ENCODE results near the gene PDHA1. TPM values are rescaled to one million over a fixed set of nuclear protein-coding genes. Genes with fewer than 3 reads are reported as not detected.

PDHA1 gene
- total RNA-seq, 1 donor from 2014 or later: 147 TPM

GRCh38 chrX:19342331-19342906, 1.3 kb upstream of the PDHA1 start:
- TF ChIP-seq CTCF (conservative IDR thresholded peaks at IDR 0.05; ENCODE audit: low read depth, low read length): no peak
- no peak for DNase-seq (ENCODE audit: low read depth)
- no peak overlapping the region for H3K4me3 ChIP-seq (ENCODE audit: low read depth, low read length)

DNA sequence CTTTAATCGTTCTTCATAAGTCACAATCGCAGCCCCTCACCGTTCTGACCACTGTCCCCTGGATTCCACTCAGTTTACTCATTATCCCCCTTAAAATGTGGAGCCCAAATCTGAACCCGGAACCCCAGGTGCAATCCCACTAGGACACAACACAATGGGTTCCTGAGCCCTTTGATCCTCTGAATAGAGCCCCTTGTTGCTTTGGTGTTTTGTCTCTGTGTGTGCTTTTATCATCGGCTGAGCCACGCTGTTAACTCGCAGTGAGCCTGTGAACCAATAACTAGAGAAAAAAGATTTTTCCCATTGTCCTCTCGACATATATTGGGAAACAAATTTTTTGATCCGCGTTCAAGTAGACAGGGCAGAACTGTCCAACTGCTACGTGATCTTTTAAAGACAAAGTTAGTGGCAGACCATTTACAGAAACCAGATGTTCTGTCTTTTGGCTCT, 617 bp upstream of the PDHA1 start:
- TF ChIP-seq CTCF (conservative IDR thresholded peaks at IDR 0.05; ENCODE audit: low read depth, low read length): no peak
- no peak for DNase-seq (ENCODE audit: low read depth)
- H3K4me3 ChIP-seq (ENCODE audit: low read depth, low read length): peak overlapping the region; percentile 77

DNA sequence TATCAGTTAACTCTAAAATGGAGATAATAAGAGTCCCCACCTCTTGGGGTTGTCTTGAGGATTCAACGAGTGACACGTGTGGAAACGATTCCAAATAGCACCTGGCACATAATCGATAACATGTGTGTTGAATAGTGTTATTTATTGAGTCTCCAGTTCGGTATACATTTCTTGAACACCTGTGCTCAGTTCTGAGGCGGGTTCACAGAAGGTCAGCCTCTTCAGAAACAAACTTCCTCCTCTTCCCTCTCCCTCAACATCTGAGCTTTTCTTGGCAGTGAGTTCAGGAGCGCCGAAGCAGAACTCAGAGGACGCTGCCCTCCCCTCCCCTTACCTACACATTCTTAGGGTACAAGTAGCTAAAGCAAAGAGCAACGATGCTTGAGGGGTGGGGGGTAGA, 934 bp downstream of the PDHA1 start:
- DNase-seq (ENCODE audit: low read depth): no peak
- H3K4me3 ChIP-seq (ENCODE audit: low read depth, low read length): peak overlapping the region; percentile 77
- TF ChIP-seq CTCF (conservative IDR thresholded peaks at IDR 0.05; ENCODE audit: low read depth, low read length): no peak

- no peak overlapping the region for H3K4me3 ChIP-seq (ENCODE audit: low read depth, low read length)
- no peak for TF ChIP-seq CTCF (conservative IDR thresholded peaks at IDR 0.05; ENCODE audit: low read depth, low read length)
- no peak for DNase-seq (ENCODE audit: low read depth)
Measured at GRCh38 chrX:19347916-19348315, 4.2 kb downstream of the PDHA1 start.

GRCh38 chrX:19349264-19349663, 5.5 kb downstream of the PDHA1 start:
- no peak for TF ChIP-seq CTCF (conservative IDR thresholded peaks at IDR 0.05; ENCODE audit: low read depth, low read length)
- H3K4me3 ChIP-seq (ENCODE audit: low read depth, low read length): no peak overlapping the region
- DNase-seq (ENCODE audit: low read depth): no peak

GRCh38 chrX:19350941-19351384, 7.2 kb downstream of the PDHA1 start:
- no peak for TF ChIP-seq CTCF (conservative IDR thresholded peaks at IDR 0.05; ENCODE audit: low read depth, low read length)
- no peak for DNase-seq (ENCODE audit: low read depth)
- no peak overlapping the region for H3K4me3 ChIP-seq (ENCODE audit: low read depth, low read length)

- no peak for TF ChIP-seq CTCF (conservative IDR thresholded peaks at IDR 0.05; ENCODE audit: low read depth, low read length)
- H3K4me3 ChIP-seq (ENCODE audit: low read depth, low read length): no peak overlapping the region
- no peak for DNase-seq (ENCODE audit: low read depth)
Measured at GRCh38 chrX:19354625-19355024, 10.9 kb downstream of the PDHA1 start.

Measured in epithelial cell of proximal tubule (primary cell).